ENCODE data around the gene MEX3A.

DNA sequence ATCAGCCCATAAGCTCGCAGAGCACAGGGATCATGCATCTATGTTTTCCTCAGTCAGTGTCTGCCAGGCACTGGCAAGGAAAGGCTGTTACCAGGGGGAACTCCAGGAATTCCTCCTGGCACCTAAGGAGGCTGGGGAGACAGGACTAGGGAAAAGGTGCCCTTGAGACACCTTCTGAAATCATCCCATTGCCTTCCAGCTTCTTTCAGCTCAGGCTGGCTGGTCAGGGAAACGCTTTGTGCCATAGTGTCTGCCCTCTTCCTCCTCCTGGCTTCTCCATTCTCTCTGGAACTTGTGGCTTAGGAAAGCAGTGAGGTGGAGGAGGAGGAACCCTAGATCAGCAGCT is 46.0 kb upstream of the MEX3A start:
- no peak for TF ChIP-seq EZH2 (IDR thresholded peaks at IDR 0.05; ENCODE audit: low read depth, unreplicated experiment)
- no peak for TF ChIP-seq POLR2AphosphoS5 (IDR thresholded peaks at IDR 0.05; ENCODE audit: low read depth)
